Coronary artery (tissue), 2 donors: Measurements from ENCODE around the gene ARHGAP31.
A peak's percentile ranks its signal among the peaks of the same experiment; 100 is the strongest.

Experiments
- DNase-seq: peaks from one replicate; pipeline ENCODE4 v3.0.0-alpha.2; 2017; ENCODE audit warnings: low spot score
- H3K27ac ChIP-seq, 2 donors: fragments of 200-600 bp; sonication (generic); one replicate each; pipeline ENCODE4 v1.5.1; 2016 to 2019
- H3K4me3 ChIP-seq: fragments of 200-600 bp; sonication (generic); 2 replicates; pipeline ENCODE4 v1.5.1; 2016; ENCODE audit warnings: mild to moderate bottlenecking, moderate library complexity
- TF ChIP-seq, protein P1 (sequence below): fragments of 200-600 bp; sonication (generic); IDR thresholded peaks from one replicate; pipeline ENCODE4 v1.5.1; 2019; ENCODE audit warnings: antibody characterized with exemption

ARHGAP31 gene

DNA sequence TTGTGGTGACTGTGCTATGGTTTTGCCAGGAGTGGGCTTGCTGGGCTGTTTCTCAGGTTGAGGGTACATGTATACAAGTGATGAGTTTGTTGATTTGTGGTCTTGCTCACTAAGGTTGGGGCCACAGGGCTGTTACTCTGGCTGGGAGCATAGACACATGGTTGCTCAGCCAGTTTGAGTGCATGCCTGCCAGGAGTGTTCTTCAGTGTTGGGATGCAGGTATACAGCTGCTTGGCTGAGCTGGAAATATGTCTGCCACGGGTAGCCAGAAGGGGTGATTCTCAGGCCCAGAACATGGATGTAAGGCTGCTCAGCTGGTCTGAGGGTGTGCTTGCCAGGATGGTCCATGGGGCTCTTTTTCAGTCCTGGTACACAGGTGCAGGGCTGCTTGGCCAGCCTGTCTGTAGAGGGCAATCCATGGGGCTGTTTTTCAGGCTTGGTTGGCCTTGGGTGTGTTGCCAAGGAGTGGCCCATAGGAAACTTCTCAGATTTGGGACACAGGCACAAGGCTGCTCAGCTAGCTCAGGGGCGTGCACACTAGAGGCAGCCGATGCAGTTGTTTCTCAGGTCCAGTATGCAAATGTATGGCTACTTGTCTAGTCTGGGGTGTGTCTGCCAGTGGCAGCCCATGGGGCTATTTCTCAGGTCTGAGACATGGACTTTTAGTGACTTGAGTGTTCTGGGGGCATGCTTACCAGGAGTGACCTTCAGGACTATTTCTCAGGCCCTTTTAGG, 5.3 kb upstream of the ARHGAP31 start:
- no peak overlapping the region for H3K27ac ChIP-seq
- DNase-seq, result no peak
- H3K4me3 ChIP-seq, result no peak overlapping the region
- TF ChIP-seq, protein P1, sequence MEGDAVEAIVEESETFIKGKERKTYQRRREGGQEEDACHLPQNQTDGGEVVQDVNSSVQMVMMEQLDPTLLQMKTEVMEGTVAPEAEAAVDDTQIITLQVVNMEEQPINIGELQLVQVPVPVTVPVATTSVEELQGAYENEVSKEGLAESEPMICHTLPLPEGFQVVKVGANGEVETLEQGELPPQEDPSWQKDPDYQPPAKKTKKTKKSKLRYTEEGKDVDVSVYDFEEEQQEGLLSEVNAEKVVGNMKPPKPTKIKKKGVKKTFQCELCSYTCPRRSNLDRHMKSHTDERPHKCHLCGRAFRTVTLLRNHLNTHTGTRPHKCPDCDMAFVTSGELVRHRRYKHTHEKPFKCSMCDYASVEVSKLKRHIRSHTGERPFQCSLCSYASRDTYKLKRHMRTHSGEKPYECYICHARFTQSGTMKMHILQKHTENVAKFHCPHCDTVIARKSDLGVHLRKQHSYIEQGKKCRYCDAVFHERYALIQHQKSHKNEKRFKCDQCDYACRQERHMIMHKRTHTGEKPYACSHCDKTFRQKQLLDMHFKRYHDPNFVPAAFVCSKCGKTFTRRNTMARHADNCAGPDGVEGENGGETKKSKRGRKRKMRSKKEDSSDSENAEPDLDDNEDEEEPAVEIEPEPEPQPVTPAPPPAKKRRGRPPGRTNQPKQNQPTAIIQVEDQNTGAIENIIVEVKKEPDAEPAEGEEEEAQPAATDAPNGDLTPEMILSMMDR, result no peak

DNA sequence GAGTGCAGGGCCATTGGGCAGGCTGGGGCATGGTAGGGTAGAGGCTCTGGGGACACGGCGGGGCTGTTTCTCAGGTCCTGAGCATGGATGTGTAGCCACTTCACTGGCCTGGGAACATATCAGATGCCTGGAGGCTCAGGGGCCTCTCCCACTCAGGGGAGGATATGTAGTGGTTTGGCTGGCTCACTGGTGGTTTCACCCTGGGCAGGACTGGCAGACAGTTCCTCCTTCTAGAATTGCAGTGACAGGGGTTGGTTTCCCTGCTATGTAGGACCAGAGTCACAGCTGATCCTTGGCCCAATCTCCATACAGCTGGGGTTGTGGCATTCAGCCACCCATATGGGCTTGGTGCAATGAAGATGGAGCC, 4.8 kb upstream of the ARHGAP31 start:
- DNase-seq, result no peak
- TF ChIP-seq, protein P1, result no peak
- no peak overlapping the region for H3K4me3 ChIP-seq
- no peak overlapping the region for H3K27ac ChIP-seq

DNA sequence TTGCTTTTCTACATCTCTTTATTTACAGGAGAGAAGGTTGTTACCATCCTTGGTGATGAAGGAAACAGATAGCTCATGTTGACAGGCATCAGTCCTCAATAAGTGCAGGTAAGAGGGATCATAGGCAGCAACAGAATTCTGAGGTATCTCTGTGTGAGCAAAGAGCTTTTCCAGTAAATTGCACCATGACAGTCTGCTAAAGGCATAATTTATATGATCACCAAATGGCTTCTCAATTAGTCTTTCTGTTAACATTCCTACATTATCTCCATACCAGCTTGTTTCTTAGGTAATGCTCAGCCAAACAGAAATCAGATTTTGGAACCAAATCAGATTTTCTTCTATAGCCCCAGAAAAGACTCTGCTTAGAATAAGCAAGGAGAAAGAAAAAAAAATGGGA, 3.6 kb upstream of the ARHGAP31 start:
- Histone ChIP-seq H3K27ac (no peak overlapping the region), H3K4me3 (no peak overlapping the region)
- TF ChIP-seq, protein P1, result no peak
- no peak for DNase-seq

DNA sequence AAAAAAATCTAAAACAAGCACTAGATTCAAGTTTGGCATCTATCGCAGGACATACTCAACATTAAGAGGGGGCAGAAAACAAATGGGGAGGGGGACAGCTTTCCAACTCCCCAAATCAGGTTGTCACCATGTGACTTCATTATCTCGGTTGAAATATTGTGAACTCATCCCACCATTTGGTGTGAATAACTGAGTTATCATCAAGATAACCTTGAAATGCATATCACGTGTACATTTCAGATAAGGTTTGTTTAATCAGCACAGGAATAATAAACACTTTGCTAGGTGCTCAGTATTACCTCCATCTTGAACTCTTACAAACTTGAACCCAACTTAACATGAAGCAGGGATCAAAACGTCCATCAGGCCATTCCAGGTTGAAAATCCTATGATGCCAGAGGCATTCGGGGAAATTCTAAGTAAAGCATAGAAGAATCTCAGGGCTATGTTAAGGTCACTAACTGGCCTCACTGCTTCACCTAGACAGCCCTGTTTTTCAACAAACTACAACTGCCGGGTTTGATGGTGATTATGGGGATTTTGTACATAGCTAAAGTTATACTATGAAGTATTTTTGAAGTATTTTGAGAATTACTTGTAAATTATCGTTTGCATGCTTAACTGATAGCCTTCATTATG, 3.0 kb upstream of the ARHGAP31 start:
- no peak for DNase-seq
- TF ChIP-seq, protein P1, result no peak
- Histone ChIP-seq H3K4me3 (no peak overlapping the region), H3K27ac (no peak overlapping the region)

DNA sequence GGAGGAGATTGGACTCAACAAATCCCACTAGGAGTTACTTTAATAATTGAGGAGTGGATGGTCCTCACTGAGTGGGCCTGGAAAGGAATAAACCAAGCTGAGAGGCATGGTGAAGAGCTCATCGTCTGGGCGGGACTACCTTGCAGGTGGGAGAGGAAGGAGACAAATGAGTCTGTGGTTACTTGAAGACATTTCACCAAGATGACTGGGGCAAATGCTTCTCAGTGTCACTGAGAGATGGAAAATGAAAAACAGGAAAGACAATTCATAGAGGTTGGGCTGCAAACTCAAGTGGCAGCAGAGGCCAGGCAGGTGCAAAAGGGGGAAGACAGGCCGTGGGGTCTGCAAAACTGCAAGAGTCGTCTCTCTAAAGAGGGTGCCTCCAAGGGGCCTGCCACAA, 1.5 kb upstream of the ARHGAP31 start:
- TF ChIP-seq, protein P1, result no peak
- no peak overlapping the region for H3K27ac ChIP-seq

DNA sequence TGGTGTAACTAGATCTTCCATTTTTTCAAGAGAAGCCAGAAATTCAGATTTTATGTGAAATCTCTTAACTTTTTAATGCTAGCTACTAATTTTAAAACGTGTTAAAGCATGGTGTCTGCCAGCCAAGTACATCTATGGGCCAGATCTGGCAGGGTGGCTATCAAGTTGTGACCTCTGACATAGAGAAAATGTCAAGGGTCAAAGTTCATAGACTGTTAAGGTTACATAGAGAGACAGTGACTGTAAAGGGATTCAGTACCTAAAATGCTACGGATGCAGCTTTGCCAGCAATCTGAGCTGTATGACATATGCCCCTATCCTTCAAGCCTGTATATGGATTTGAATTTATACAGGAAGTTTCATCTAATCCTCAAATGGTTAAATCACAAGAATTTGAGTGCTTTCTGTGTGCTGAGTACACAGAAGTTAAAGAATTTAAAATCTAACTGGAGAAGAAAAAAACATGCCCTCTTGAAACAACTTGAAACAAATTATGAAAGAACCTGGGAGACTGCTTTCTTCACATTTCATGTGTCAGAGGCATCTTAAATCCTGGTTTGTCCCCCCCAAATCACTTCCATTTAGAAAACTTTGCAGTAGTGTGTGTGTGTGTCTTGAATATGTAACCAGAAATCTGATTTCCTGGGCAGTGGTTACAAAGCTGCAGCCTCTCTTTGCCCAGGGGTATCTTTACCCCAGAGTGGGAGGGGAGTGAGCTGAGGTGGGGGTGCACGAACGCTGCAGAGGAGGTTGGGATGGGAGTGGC, 895 bp upstream of the ARHGAP31 start:
- Histone ChIP-seq H3K27ac (peak overlapping the region; percentile 86 to 96), H3K4me3 (peak overlapping the region; percentile 97)
- TF ChIP-seq, protein P1, result no peak
- DNase-seq, result no peak

More for the DNA sequence above, 1.5 kb upstream of the ARHGAP31 start:
- no peak for DNase-seq
- no peak overlapping the region for H3K4me3 ChIP-seq
